Measurements from ENCODE around the gene CACNB3. TPM values are rescaled to one million over a fixed set of nuclear protein-coding genes. Genes with fewer than 3 reads are reported as not detected.

CACNB3 gene
- total RNA-seq, 1 donor from 2014 or later: 36.1 TPM

DNA sequence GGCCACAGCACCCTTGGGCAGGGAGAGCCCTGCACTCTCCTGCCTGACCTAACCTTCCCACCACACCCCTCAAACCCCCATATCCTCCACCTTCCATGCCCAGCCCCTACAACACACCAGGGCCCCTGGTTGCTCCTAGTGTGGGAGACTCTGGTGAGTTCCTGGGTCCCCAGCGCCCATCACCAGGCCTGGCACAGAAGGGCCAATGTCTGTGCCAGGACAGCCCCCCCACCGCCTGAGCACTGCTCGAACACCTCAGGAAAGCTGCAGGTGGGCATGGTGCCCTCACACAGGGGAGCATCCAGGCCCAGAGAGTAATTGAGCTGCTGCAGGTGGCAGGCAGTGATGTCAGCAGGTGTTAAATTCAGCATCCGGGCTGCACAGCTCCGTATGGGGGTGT, 44.6 kb upstream of the CACNB3 start:
- Histone ChIP-seq H3K36me3 (peaks cover 0 to 59% of the 10 kb centered on the region in 2 donors), H3K9me3 (no peaks in the 10 kb centered on the region), H3K4me3 (no peak overlapping the region), H3K27me3 (no peaks in the 10 kb centered on the region), H3K27ac (no peak overlapping the region), H3K4me1 (no peaks in the 10 kb centered on the region)
- TF ChIP-seq, protein P1, sequence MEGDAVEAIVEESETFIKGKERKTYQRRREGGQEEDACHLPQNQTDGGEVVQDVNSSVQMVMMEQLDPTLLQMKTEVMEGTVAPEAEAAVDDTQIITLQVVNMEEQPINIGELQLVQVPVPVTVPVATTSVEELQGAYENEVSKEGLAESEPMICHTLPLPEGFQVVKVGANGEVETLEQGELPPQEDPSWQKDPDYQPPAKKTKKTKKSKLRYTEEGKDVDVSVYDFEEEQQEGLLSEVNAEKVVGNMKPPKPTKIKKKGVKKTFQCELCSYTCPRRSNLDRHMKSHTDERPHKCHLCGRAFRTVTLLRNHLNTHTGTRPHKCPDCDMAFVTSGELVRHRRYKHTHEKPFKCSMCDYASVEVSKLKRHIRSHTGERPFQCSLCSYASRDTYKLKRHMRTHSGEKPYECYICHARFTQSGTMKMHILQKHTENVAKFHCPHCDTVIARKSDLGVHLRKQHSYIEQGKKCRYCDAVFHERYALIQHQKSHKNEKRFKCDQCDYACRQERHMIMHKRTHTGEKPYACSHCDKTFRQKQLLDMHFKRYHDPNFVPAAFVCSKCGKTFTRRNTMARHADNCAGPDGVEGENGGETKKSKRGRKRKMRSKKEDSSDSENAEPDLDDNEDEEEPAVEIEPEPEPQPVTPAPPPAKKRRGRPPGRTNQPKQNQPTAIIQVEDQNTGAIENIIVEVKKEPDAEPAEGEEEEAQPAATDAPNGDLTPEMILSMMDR (IDR thresholded peaks at IDR 0.05): no peak
- no peak for TF ChIP-seq POLR2A (IDR thresholded peaks at IDR 0.05)
- TF ChIP-seq POLR2AphosphoS5 (IDR thresholded peaks at IDR 0.05; ENCODE audit: insufficient read depth in 1 of 2, low read depth in 1 of 2): no peak
- intact Hi-C loops (cut with DNase I): no loop called here
- peak in 1 of 2 donors; percentile 94 for DNase-seq (ENCODE audit: extremely low spot score in 2 of 2)

DNA sequence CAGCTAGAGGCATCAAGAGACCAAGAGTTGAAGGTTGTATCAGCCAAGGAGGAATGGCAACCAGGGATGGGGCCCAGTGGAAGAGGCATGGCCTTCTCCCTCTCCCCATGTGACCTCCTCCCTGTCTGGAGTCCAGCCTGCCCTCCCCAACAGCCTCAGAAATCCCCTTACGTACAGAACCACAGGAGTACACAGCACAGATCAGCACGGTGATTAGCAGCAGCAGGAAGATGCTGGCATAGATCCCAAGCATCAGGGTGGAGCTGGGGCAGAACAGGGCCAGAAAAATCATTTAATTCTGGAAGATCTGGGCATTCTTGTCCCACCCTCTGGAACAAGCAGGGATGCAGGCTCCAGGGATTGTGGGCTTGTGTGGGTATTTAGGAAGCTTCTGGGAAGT, 43.8 kb upstream of the CACNB3 start:
- no peaks in the 10 kb centered on the region for H3K27me3 ChIP-seq
- peak in 1 of 2 donors; percentile 79 for DNase-seq (ENCODE audit: extremely low spot score in 2 of 2)
- TF ChIP-seq POLR2AphosphoS5 (IDR thresholded peaks at IDR 0.05; ENCODE audit: insufficient read depth in 1 of 2, low read depth in 1 of 2): no peak
- TF ChIP-seq POLR2A (IDR thresholded peaks at IDR 0.05): no peak
- TF ChIP-seq, protein P1 (IDR thresholded peaks at IDR 0.05): no peak
- intact Hi-C loops (cut with DNase I): no loop called here
- H3K36me3 ChIP-seq: peaks cover 0 to 59% of the 10 kb centered on the region in 2 donors
- no peaks in the 10 kb centered on the region for H3K9me3 ChIP-seq
- H3K27ac ChIP-seq: no peak overlapping the region
- H3K4me1 ChIP-seq: peaks cover 4% of the 10 kb centered on the region
- no peak overlapping the region for H3K4me3 ChIP-seq

DNA sequence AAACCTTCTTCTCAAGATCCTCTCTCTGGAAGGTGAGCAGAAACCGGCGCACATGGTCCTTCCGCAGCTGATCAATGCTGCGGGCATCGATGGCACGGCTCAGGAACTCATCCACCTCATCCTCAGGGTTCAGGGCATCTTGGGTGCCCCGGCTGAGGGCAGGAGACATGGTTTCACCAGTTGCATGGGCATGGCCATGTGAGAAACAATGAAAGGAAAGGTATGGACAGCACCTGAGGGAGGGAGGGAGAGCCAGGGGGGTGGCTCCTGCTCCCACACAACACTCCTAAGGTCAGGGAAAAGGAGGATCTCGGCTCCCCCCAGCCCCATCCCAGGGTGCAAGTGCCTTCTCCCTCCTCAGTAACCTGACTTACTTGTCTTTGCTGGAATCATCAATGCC, 43.0 kb upstream of the CACNB3 start:
- H3K27ac ChIP-seq: no peak overlapping the region
- DNase-seq (ENCODE audit: extremely low spot score in 2 of 2): peak in 1 of 2 donors; percentile 77
- peaks cover 0 to 55% of the 10 kb centered on the region in 2 donors for H3K36me3 ChIP-seq
- no peak overlapping the region for H3K4me3 ChIP-seq
- TF ChIP-seq POLR2AphosphoS5 (IDR thresholded peaks at IDR 0.05; ENCODE audit: insufficient read depth in 1 of 2, low read depth in 1 of 2) (no peak), POLR2A (IDR thresholded peaks at IDR 0.05) (no peak)
- TF ChIP-seq, protein P1 (IDR thresholded peaks at IDR 0.05): no peak
- H3K4me1 ChIP-seq: peaks cover 12% of the 10 kb centered on the region
- intact Hi-C loops (cut with DNase I): no loop called here
- H3K9me3 ChIP-seq: no peaks in the 10 kb centered on the region
- no peaks in the 10 kb centered on the region for H3K27me3 ChIP-seq

DNA sequence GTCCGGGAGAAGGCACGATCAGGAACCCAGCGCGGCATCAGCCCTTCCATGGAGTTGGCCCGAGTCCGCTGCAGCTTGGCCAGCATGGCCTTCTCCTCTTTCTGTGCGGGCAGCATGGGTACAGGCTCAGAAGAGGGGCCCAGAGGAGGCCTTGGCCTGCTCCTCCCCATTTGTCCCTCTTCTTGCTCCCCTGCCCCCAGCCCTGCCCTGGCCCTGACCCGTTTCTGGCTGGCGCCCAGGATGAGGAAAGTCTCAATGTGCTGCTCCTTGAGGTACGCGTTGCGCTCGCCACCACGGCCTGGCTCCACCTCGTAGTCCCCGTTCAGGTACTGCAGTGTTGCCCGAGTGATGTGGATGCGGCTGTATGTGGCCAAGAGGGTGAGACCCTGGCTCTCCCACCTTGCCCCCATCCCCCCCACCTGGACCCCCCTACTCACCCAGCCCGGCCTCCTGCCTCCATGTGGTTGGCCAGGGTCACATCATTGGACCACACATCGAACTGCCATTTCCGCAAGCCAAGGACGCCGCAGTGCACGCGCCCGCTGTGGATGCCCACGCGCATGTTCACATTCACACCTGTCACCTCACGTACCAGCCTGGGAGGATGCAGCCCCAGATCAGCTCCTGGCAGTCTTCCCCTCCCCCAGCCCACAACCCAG, 42.2 kb upstream of the CACNB3 start:
- peaks cover 0 to 48% of the 10 kb centered on the region in 2 donors for H3K36me3 ChIP-seq
- H3K9me3 ChIP-seq: no peaks in the 10 kb centered on the region
- peak in 1 of 2 donors; percentile 84 for DNase-seq (ENCODE audit: extremely low spot score in 2 of 2)
- intact Hi-C loops (cut with DNase I): no loop called here
- no peak for TF ChIP-seq POLR2A (IDR thresholded peaks at IDR 0.05)
- H3K4me1 ChIP-seq: peaks cover 20% of the 10 kb centered on the region
- no peak overlapping the region for H3K27ac ChIP-seq
- no peak overlapping the region for H3K4me3 ChIP-seq
- no peaks in the 10 kb centered on the region for H3K27me3 ChIP-seq

DNA sequence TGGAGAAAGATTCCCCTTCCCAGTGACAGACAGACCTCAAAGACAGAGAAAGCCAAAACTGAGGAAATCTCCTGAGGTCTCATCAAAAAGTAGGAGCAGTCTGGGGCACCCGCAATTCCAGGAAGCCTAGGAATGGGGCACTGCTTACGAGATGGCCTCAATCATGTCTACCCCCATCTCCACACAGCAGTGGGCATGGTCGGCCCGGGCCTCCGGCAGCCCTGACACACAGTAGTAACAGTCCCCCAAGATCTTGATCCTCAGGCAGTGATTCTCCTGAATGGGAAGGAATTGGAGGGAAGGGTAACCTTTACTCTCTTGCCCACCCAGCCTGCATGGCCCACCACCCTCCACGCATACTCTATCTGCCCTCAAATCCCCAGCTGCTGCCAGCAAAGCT, 41.3 kb upstream of the CACNB3 start:
- no peak for TF ChIP-seq POLR2A (IDR thresholded peaks at IDR 0.05)
- TF ChIP-seq POLR2AphosphoS5 (IDR thresholded peaks at IDR 0.05; ENCODE audit: insufficient read depth in 1 of 2, low read depth in 1 of 2): no peak
- TF ChIP-seq, protein P1 (IDR thresholded peaks at IDR 0.05): no peak
- no peak overlapping the region for H3K27ac ChIP-seq
- H3K9me3 ChIP-seq: no peaks in the 10 kb centered on the region
- intact Hi-C loops (cut with DNase I): no loop called here
- DNase-seq (ENCODE audit: extremely low spot score in 2 of 2): no peak
- H3K36me3 ChIP-seq: peaks cover 0 to 40% of the 10 kb centered on the region in 2 donors
- H3K27me3 ChIP-seq: no peaks in the 10 kb centered on the region
- no peak overlapping the region for H3K4me3 ChIP-seq
- peaks cover 28% of the 10 kb centered on the region for H3K4me1 ChIP-seq

Data from vagina (tissue), 2 donors.